CD4-positive, alpha-beta T cell treated with Interleukin-10 for 1 hour (primary cell): ENCODE measurements around the gene SEC61B.
A peak's percentile ranks its signal among the peaks of the same experiment; 100 is the strongest.

Experiments used
- DNase-seq: peaks from one replicate; pipeline ENCODE4 v3.0.0-alpha.2; 2020

SEC61B gene

DNA sequence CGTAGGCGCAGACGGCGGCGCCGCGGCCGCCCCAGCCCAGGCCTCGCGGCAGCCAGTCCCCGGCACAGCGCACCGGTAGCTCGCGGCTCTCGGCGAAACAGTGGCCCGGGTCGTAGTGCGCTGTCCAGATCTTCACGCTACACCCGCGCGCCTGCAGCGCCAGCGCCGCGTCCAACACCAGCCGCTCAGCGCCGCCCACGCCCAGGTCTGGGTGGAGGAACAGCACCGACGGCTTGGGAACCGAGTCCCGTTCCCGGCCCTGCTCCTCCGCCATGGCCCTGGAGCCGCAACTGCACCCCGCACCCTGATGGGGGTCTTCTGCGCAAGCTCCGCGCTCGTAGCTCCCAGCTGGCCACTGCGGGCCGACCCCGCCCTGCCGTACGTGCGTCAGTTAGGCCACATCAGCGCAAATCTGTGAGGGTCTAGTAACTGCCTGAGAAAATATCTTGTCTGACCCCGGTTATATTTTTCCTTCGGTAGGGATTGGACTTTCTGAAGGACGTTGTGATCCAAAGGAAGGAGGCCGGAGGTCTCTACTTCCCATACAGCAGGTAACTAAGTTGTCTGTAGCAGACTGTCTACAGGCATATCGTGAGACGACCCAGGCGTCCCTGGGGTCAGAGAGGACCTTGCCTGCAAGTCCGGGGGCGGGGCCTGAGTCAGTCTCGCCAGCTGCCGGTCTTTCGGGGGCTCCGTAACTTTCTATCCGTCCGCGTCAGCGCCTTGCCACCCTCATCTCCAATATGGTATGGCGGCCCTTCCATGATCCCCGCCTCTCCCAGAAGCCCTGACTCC, at the start of gene SEC61B, which contains the start of gene ALG2:
TSS of gene SEC61B (plus strand) at position 662 of the 795 bp plus-strand sequence. CDS start at position 744, 82 bp downstream.
TSS of gene ALG2 (minus strand) at position 322 of the 795 bp plus-strand sequence. CDS start at position 274, 48 bp downstream.
- DNase-seq: peak; percentile 93

- DNase-seq: no peak
These were observed 48.2 kb upstream of the SEC61B start for GRCh38 chr9:99173570-99174504.

- no peak for DNase-seq
These were observed 45.5 kb upstream of the SEC61B start for GRCh38 chr9:99176527-99177013.

GRCh38 chr9:99177576-99178366, 44.3 kb upstream of the SEC61B start:
- DNase-seq: no peak

DNA sequence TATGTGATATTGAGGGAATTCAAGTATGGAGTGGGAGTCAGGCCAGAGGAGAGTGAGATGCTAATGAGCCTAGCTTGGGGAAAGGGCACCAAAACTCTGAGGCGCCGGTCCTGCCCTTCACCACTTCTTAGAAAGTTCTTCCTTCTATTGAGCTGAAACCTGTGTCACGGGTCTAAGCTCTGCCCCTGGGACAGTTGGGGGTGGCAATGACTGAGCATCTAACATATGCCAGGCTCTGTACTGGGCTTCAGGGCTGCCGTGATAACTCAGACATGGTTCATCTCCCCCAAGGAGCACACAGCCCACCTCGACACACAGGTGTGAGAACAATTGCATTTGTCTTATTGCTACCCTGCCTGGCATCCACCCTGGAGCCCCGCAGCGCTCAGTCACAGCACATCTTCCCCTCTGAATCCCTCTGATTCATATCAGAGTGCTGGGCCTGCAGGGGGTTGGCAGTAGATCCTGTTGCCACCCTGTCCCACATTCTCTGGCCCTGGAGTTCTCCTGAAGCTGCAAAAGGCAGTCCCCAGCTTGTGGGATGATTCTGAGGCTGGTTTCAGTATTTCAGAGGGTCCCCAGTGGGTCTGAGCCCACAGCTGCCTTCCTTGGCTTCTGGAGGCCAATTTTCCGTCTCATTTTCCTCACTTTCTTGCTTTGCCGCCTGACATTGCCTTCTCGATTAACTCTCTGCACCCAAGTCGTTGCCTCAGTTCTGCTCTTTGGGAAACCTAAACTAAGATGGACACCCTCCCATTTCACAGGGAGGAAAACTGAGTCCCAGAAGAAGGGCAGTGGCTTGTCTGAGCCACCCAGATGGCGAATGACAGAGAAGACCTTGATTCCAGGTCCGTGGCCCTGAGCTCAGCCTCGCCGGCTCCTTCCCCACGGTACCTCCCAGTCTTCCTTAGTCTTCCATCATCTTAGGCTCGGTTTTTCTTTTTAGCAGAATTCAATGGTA, 42.9 kb upstream of the SEC61B start:
- DNase-seq: no peak

GRCh38 chr9:99180199-99180598, 41.9 kb upstream of the SEC61B start:
- DNase-seq: no peak

- no peak for DNase-seq
These were observed 41.4 kb upstream of the SEC61B start for GRCh38 chr9:99180662-99181061.

- DNase-seq: no peak
These were observed 40.9 kb upstream of the SEC61B start for GRCh38 chr9:99181206-99181605.

GRCh38 chr9:99181621-99182020, 40.5 kb upstream of the SEC61B start:
- peak; percentile 11 for DNase-seq

DNA sequence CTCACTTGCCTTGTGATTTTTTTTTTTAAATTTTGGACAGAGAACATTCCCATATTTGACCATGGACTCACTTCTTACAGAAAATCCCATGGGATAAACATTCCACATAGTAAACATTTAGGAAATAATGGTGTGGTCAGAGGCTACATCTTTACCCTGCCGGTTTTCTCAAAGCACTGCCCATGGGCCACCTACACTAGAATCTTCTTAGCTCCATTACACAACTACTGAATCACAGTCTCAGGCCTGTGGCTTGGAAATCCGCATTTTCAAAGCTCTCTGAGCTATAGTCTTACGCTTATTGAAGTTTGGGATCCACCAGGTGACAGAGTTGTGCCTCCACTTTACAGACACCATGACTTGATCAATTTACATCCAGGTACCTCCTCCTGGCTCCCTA, 39.7 kb upstream of the SEC61B start:
- DNase-seq: no peak

DNA sequence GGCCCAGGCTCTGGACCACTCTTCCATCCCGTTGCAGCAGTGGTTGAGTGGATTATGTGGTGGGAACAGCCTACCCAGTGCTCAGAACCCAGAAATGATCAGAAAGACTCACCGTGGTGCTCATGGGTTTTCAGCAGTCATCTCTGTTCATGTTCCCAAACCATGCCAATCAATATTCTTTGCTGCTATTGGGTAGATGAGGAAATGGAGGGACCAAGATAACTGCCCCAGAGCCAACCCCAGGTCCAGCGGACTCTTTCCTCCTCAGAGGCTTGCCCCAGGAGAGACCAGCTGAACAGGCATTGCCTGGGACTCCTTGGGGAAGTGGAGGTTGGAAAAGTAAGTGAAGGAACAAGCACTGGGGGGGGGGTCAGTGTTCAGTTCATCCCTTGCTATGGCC, 38.5 kb upstream of the SEC61B start:
- no peak for DNase-seq

DNA sequence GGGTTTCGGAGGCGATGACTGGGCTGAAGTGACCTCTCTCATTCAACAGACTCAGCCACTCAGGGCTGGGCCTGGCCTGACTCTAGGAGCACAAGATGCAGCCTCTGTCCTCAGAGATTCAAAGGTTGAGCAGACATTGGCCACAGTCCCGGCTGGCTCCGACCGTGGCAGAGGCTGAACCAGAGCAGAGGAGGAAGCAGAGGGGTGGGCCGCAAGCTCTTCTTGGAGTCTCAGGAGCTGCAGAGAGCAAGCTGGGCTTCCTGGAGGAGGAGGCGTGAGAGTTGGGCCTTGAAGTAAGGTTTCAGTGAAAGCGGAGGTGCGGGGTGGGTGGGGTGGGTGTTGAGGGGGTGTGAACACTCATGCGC, 38.0 kb upstream of the SEC61B start:
- no peak for DNase-seq

- DNase-seq: peak; percentile 77
These were observed 37.4 kb upstream of the SEC61B start for GRCh38 chr9:99184475-99185347.

DNA sequence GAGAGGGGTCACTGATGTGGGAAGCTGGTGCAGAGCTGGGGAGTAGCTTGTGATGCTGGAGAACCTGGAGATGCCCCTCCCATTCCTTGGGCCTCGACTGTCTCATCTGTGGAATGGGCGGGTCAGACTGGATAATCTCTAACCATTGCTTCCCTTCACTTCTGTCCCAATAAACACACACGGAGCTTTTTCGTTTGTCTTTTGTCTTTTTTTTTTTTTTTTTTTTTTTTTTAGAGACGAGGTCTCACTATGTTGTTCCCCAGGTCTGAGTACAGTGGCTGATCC, 36.8 kb upstream of the SEC61B start:
- no peak for DNase-seq

DNA sequence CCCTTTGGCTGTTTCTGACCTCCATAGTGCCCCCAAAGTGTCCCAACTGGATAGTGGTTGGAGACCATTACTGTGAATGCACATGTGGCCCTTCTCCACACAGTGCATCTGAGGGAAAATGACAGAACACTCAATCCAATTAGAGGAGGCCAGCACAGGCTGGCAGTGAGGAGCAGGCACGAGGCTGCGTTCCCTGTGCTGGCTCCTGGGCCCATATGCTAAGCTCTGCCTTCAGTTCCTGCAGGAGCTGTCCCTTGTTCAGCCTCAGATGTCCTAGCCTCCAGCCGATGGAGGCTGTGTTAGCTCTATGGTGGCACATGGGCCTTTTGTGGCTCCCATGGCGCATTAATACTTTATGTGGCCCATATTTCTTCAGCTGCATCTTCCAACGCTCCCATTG, 36.1 kb upstream of the SEC61B start:
- no peak for DNase-seq

DNA sequence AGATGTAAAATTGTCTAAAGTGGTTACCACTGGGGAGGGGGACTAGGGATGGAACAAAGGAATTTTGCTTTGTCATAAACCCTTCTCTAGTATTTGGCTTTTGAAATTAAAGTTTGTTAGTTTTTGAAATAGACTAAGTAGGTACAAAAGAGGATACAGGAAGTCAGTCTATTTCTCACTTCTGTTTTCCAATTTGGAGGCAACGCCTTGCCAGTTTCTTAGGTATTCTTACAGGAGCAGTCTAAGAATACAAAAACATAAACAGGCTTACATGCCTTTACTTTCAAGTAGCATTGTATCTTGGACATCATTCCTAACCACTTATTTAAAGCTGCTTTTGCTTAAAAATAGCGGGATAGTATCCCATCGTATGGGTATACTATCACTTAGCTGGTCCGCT, 34.8 kb upstream of the SEC61B start:
- no peak for DNase-seq

DNA sequence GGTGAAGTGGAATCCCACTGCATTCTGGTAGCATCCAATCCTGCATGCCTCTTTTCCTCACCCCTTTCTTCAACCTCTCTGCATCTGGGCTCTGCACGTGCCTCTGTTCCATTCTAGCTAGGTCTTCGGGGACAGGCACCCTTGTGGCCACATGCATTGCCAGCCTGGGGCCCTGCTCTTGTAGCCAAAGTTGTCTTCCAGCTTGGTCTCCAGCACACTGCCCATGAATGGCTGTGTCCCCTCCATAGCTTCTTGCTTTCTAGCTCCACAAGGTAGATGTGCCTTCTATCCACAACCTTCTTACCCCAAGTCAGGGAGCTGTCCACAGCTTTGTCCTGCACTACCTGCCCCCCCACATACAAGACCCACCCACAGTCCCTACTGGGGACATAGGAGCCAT, 32.9 kb upstream of the SEC61B start:
- DNase-seq: no peak

DNA sequence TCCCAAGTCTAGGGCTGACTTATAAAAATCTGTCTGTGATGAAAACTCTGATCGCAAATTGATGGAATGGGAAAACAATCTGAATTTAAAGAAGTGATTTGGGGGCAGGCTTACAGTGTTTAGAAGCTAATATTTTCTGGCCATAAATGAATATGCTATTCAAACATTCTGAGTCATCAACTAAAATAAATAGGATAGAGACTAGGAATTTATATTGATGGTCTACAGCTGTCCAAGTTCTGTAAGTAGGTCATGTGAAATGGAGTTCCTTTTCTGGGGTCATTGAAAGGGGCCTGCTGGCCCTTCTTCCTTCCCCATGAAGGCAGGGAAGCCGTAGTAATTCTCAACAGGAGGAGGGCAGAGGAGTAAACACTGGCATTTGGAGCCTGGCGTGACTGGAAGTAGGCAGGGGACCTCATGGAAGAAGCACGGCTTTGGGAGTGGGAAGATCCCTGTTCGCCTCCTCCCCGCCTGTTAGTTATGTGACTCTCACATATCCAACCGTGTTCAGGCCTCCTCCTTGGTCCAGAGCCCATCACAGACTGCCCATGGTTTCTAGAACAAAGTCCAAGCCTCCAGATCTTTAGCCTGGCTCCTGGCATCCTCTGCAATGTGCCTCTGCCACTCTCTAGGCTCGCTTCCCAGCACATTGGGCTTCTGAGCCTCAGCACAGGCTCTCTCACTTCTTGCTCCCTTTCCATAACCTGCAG, 32.0 kb upstream of the SEC61B start:
- no peak for DNase-seq

DNA sequence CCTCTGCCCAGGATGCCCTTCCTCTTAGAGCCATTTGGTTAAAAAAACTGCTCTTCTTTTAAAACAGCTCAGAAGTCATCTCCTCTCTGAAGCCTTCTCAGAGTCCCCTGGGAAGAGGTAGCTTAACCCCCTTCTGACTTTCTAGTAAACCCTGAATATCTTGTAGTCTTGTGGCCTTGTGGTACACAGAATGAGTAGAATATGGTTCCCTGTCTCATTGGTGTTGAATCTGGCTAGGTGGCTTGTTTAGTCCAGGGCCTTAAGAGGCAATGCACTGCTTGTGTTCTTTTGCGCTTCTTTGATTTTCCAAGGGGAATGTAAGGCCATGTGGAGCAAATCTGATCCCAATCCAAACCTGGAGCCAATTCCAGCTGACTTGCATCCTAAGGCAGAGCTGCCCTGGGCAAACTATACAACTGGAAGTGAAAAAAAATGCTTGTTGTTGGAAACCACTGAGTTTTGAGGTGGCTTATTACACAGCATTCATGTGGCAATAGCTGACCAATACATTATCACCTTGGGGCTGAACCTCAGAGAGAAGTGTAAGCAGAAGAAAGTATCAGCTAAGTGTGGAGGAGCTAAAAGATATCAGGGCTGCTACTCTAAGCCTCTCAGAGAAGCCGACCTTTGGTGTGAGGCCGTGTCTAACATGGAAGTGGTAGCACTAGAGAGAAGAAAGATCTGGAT, 31.3 kb upstream of the SEC61B start:
- no peak for DNase-seq
